ENCODE results near the gene PLK2.

DNA sequence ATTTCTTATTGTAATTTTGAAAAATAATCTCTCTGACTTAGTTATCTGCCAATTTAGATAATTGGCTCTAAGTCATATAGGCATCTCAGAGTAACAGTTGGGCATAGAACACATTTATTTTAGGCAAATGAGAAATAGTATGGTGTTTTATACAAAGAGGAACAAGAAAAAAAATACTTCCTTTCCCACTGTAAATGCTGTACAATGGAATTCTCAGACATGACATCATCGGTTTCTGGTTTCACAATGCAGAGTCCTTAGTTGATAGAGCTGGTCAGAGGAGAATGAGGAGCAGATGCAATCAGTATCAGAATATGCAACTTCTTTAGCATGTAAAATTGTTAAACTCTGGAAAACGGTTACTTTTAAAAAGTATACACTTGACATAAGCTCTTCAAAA is 49.4 kb downstream of the PLK2 start:
- TF ChIP-seq, protein P1, sequence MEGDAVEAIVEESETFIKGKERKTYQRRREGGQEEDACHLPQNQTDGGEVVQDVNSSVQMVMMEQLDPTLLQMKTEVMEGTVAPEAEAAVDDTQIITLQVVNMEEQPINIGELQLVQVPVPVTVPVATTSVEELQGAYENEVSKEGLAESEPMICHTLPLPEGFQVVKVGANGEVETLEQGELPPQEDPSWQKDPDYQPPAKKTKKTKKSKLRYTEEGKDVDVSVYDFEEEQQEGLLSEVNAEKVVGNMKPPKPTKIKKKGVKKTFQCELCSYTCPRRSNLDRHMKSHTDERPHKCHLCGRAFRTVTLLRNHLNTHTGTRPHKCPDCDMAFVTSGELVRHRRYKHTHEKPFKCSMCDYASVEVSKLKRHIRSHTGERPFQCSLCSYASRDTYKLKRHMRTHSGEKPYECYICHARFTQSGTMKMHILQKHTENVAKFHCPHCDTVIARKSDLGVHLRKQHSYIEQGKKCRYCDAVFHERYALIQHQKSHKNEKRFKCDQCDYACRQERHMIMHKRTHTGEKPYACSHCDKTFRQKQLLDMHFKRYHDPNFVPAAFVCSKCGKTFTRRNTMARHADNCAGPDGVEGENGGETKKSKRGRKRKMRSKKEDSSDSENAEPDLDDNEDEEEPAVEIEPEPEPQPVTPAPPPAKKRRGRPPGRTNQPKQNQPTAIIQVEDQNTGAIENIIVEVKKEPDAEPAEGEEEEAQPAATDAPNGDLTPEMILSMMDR (tag by site-specific recombination; IDR thresholded peaks at IDR 0.05), result no peak
- TF ChIP-seq ZNF501 (tag by site-specific recombination; IDR thresholded peaks at IDR 0.05) (no peak), ZNF596 (tag by site-specific recombination; IDR thresholded peaks at IDR 0.05) (no peak), ZEB2 (tag by site-specific recombination; IDR thresholded peaks at IDR 0.05) (no peak)
- TF ChIP-seq, protein P2, sequence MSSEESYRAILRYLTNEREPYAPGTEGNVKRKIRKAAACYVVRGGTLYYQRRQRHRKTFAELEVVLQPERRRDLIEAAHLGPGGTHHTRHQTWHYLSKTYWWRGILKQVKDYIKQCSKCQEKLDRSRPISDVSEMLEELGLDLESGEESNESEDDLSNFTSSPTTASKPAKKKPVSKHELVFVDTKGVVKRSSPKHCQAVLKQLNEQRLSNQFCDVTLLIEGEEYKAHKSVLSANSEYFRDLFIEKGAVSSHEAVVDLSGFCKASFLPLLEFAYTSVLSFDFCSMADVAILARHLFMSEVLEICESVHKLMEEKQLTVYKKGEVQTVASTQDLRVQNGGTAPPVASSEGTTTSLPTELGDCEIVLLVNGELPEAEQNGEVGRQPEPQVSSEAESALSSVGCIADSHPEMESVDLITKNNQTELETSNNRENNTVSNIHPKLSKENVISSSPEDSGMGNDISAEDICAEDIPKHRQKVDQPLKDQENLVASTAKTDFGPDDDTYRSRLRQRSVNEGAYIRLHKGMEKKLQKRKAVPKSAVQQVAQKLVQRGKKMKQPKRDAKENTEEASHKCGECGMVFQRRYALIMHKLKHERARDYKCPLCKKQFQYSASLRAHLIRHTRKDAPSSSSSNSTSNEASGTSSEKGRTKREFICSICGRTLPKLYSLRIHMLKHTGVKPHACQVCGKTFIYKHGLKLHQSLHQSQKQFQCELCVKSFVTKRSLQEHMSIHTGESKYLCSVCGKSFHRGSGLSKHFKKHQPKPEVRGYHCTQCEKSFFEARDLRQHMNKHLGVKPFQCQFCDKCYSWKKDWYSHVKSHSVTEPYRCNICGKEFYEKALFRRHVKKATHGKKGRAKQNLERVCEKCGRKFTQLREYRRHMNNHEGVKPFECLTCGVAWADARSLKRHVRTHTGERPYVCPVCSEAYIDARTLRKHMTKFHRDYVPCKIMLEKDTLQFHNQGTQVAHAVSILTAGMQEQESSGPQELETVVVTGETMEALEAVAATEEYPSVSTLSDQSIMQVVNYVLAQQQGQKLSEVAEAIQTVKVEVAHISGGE (tag by site-specific recombination; conservative IDR thresholded peaks at IDR 0.05; ENCODE audit: low read depth), result no peak
- TF ChIP-seq, protein P3, sequence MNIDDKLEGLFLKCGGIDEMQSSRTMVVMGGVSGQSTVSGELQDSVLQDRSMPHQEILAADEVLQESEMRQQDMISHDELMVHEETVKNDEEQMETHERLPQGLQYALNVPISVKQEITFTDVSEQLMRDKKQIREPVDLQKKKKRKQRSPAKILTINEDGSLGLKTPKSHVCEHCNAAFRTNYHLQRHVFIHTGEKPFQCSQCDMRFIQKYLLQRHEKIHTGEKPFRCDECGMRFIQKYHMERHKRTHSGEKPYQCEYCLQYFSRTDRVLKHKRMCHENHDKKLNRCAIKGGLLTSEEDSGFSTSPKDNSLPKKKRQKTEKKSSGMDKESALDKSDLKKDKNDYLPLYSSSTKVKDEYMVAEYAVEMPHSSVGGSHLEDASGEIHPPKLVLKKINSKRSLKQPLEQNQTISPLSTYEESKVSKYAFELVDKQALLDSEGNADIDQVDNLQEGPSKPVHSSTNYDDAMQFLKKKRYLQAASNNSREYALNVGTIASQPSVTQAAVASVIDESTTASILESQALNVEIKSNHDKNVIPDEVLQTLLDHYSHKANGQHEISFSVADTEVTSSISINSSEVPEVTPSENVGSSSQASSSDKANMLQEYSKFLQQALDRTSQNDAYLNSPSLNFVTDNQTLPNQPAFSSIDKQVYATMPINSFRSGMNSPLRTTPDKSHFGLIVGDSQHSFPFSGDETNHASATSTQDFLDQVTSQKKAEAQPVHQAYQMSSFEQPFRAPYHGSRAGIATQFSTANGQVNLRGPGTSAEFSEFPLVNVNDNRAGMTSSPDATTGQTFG (tag by site-specific recombination; IDR thresholded peaks at IDR 0.05; ENCODE audit: borderline replicate concordance), result no peak

Data from HEK293 (cell line).